Kidney capillary endothelial cell (primary cell): ENCODE results near the gene OSCP1.
A peak's percentile ranks its signal among the peaks of the same experiment; 100 is the strongest.

Experiments
- DNase-seq: peaks from one replicate; pipeline ENCODE4 v3.0.0-alpha.2; 2018; ENCODE audit warnings: low spot score

The OSCP1 gene

GRCh38 chr1:36446746-36447145 lies 3.5 kb downstream of the OSCP1 start:
- DNase-seq = no peak

- no peak for DNase-seq
These were observed 4.0 kb downstream of the OSCP1 start for GRCh38 chr1:36446271-36446670.

GRCh38 chr1:36443297-36443696 lies 7.0 kb downstream of the OSCP1 start:
- no peak for DNase-seq

- DNase-seq = no peak
These were observed 7.9 kb downstream of the OSCP1 start for GRCh38 chr1:36442337-36442736.

GRCh38 chr1:36440646-36441045 lies 9.6 kb downstream of the OSCP1 start:
- no peak for DNase-seq

DNA sequence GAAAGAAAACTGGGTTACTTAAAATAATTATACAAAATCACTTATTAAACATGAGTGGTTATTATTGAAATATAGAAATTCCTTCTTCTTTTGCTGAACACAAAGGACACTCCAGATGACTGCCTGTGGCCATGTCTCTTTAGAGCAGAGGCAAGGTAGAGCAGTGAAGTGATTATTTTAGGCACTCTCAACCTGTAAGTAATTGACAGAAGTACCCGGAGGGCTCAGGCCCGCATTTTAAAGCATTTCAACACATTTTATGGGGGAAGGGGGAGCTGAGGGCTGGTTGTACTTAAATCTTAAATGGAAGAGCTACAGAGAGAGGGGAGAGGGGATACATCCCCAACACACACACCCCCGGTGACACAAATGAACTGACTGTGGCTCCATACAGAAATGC lies 10.2 kb downstream of the OSCP1 start:
- no peak for DNase-seq

DNA sequence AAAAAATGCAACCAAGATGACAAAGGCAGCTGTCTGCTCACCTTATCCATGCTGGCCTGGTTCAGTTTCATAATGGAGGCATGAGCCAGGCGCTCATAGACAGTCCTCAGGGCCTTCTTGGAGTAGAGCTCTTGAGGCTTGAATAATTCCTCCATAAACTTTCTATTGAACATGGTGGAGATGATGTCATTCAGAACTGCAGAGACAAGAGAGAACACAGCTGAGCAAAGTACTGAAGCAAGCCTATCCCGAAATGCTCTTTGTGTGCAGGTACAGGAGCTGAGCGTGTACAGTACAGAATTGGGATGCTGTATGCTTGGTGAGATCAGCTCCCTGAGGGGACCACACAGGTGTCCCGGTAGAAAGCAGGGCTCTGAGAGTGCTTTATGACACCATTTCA lies 11.5 kb downstream of the OSCP1 start:
- DNase-seq = no peak

DNA sequence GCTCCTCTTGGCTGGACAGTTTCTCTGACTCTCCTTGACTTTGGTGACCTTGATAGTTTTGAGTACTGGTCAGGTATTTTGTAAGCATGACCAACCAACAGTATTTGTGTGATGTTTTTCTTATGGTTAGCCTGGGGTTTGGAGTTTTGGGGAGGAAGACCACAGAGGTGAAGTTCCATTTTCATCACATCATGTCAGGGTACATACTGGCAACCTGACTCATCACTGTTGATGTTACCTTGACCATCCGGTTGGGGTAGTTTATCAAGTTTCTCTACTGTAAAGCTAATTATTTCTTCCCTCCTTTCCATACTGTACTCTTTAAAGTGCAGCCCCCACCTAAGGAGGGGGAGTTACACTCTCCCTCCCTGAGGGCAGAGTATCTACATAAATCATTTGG lies 13.4 kb downstream of the OSCP1 start:
- no peak for DNase-seq

DNA sequence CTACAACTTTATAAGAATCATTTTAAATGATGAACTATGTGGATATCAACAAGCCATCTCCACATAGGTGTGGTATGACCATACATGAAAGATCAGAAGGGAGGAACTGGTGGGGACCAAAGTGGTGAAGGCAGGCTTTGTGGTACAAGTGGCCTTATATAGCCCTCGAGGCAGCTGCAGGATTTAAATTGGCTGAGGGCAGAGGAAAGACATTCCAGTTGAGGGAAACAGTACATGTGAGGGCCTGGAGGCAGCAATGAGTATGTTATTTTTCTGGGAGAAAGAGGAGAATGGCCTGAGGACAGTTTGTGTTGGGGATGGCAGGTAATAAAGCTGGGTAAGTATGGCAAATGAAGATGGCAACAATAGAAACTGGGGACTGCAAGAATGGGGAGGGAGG lies 17.1 kb downstream of the OSCP1 start:
- DNase-seq = no peak

- no peak for DNase-seq
These were observed 17.6 kb downstream of the OSCP1 start for GRCh38 chr1:36432616-36433015.

DNA sequence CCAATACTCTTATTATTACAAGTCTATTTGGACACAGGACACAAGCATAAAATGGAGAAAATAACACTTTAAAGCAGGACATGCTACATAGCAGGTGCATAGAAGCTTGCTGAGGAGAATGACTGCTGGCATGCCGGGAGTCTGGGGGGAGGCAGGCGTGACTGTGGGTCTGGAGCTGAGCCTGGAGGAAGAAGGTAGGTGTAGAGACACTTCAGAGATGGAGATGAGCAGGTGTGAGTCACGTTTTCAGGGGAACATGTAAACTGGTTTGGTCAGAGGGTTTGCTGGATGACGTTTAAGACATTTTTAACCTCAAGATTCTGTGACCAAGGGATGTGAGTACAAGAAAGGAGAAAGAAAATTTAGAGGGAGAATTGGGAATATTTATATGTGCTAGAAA lies 24.5 kb downstream of the OSCP1 start:
- DNase-seq = no peak

- no peak for DNase-seq
These were observed 28.6 kb downstream of the OSCP1 start for GRCh38 chr1:36421649-36422048.

DNA sequence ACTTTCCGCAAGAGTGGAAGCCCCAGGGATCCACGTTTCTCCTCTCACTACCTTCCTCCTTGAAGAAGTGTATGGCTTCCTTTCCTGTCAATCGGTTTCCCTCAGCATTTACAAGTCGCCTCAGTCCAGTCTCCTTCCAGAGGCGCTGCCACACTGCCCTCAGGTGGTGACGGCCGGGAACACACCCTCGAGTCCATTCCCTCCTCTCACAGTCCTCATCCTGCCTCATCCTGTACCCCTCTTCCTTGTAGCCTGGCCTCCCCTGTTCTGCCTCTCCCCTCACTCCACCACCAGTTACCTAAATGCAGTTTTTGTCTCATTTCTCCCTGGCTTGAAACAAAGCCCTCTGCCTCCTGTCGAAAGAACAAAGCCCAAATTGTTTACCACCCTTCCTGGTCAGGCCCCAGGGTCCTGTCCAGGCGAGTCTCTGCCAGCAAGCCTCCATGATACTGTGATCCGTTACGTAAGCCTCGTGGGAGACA lies 29.4 kb downstream of the OSCP1 start:
- peak; percentile 78 for DNase-seq

- DNase-seq = no peak
These were observed 29.8 kb downstream of the OSCP1 start for GRCh38 chr1:36420409-36420808.

DNA sequence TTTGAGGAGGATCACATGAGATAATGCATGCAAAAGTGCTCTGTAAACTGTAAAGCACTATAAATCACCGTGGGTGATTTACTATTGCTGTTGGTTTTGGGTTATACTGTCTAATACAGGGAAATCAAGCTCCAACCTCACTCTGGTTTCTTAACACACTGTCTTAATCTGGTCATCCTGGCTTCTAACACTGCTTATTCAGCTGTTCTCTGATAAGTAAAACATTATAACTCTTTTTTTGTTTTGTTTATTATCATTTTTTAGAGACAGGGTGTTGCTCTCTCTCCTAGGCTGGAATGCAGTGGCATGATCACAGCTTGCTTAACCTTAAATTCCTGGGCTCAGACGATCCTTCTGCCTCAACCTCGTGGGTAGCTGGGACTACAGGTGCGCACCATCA lies 30.7 kb downstream of the OSCP1 start:
- DNase-seq = no peak

GRCh38 chr1:36419140-36419539 lies 31.1 kb downstream of the OSCP1 start:
- DNase-seq = no peak

DNA sequence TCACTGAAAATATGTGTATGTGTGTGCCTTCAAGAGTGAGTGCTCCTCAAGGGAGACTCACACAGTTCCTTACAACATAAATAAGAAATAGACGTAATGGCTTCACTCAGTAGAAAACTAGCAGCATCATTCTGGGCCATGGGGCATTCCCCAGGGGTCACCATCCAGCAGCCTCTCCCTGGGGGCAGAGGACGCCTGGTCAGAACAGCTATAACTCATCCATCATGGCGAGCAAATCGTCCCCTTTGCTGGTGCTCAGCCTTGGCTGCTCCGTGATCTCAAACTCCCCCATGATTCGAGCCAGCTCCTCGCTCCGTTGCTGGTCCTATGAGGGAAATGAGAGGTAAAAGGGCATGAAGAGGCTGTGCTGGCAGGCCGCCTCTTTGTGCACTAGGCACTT lies 32.3 kb downstream of the OSCP1 start:
- DNase-seq = no peak

- no peak for DNase-seq
These were observed 34.5 kb downstream of the OSCP1 start for GRCh38 chr1:36415661-36416326.

DNA sequence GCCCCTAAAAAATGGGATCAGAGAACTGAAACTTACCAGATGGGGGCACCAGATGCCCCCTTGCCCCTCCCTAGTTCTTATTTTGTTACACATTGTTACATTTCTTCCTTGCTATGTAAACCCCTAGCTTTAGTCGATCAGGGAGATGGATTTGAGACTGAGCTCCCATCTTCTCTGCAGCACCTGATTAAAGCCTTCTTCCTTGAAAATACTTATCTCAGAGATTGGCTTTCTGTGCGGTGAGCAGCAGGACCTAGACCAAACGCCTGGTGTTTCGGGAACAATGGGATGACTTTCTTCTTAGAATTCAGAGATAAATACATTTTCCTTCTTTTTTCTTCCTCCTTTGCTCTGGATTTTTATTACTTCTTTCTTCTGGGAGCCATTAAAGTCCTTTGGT lies 35.9 kb downstream of the OSCP1 start:
- DNase-seq = no peak

- no peak for DNase-seq
These were observed 38.3 kb downstream of the OSCP1 start for GRCh38 chr1:36411674-36412648.

DNA sequence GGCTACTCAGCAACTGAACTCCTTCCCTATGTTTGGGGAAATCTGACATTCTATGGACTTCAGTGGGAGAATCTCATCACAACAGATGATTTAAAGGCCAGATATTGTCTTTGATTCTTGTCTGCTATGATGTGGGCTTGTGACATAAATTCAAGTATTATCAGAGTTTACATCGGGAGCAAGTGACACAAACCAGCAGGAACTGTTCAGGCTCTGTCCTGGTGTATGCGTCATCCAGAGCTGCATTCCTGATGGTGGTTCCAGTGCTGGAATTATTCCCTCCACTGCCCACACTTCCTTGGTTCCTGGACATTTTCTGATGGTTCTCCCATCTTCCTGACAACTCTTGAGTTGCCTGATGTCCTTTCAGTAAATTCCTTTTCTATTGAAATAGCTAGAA lies 41.8 kb downstream of the OSCP1 start:
- DNase-seq = no peak

DNA sequence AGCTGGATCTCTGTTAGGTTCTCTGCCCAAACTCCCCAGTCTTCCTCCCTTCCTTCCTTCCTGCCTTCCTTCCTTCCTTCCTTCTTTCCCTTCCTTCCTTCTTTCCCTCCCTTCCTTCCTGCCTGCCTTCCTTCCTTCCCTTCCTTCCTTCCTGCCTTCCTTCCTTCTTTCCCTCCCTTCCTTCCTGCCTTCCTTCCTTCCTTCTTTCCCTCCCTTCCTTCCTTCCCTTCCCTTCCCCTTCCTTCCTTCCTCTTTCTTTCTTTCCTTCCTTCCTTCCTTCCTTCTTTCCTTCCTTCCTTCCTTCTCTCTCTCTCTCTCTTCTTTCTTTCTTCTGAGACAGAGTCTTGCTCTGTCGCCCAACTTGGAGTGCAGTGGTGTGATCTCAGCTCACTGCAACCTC lies 43.8 kb downstream of the OSCP1 start:
- DNase-seq = no peak

GRCh38 chr1:36402504-36402890 lies 47.8 kb downstream of the OSCP1 start:
- DNase-seq = no peak
